Chondrocyte (in vitro differentiated cells): ENCODE data around the gene ST7. TPM values are rescaled to one million over a fixed set of nuclear protein-coding genes. Genes with fewer than 3 reads are reported as not detected.

ENCODE experiments used
- DNase-seq: peaks from one replicate; pipeline ENCODE4 v3.0.0; 2021; ENCODE audit warnings: mixed read lengths, low spot score
- H3K27ac Mint-ChIP-seq: one replicate; pipeline ENCODE4 v1.8.0; 2021; ENCODE audit warnings: mild to moderate bottlenecking, moderate library complexity, mixed read lengths; ENCODE audit not compliant: unreplicated experiment
- H3K27me3 Mint-ChIP-seq: 2 replicates; pipeline ENCODE4 v1.8.0; 2021; ENCODE audit warnings: low read depth, mixed read lengths
- H3K36me3 Mint-ChIP-seq: 2 replicates; pipeline ENCODE4 v1.8.0; 2021; ENCODE audit warnings: low read depth, mixed read lengths
- H3K4me1 Mint-ChIP-seq: 2 replicates; pipeline ENCODE4 v1.8.0; 2021; ENCODE audit warnings: low read depth, mild to moderate bottlenecking, mixed read lengths
- H3K4me3 Mint-ChIP-seq: one replicate; pipeline ENCODE4 v1.8.0; 2021; ENCODE audit warnings: mild to moderate bottlenecking, moderate library complexity, mixed read lengths; ENCODE audit not compliant: unreplicated experiment
- H3K9me3 Mint-ChIP-seq: 2 replicates; pipeline ENCODE4 v1.8.0; 2021; ENCODE audit warnings: low read depth, mixed read lengths
- total RNA-seq: library from RNA; stranded (reverse); gene quantifications from 3 replicates; pipeline ENCODE4 v1.2.1, GENCODE V29; 2021
- TF ChIP-seq, protein P1 (sequence below): fragments of 200-600 bp; sonication (generic); IDR thresholded peaks from 2 replicates; pipeline ENCODE4 v1.5.0; 2021; ENCODE audit warnings: antibody characterized with exemption, mild to moderate bottlenecking, moderate library complexity

ST7 gene
- total RNA-seq, 1 donor from 2014 or later: 69.7 TPM

DNA sequence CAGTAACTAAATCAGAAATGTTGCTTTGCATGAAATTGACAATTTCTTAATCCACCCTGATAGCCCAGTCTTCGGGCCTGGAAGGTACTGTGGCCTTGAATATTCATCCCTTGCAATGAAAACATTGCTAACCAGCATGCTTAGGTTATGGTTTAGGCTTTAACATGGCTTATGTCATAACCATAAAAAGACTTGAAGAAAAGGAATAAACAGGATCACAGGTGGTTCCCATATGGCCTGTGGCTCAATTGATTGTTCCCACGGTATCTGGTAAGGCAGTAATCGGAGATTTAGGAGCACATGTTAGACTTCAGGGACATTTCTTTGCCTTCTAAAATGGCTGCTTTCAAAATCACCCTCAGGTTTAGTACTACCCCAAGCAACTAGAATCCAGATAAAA lies 139.5 kb downstream of the ST7 start:
- peaks cover 2% of the 10 kb centered on the region for H3K36me3 Mint-ChIP-seq
- H3K4me3 Mint-ChIP-seq: no peak overlapping the region
- H3K9me3 Mint-ChIP-seq: no peaks in the 10 kb centered on the region
- peak overlapping the region; percentile 45 for H3K27ac Mint-ChIP-seq
- H3K4me1 Mint-ChIP-seq: peaks cover 53% of the 10 kb centered on the region
- H3K27me3 Mint-ChIP-seq: no peaks in the 10 kb centered on the region
- TF ChIP-seq, protein P1, sequence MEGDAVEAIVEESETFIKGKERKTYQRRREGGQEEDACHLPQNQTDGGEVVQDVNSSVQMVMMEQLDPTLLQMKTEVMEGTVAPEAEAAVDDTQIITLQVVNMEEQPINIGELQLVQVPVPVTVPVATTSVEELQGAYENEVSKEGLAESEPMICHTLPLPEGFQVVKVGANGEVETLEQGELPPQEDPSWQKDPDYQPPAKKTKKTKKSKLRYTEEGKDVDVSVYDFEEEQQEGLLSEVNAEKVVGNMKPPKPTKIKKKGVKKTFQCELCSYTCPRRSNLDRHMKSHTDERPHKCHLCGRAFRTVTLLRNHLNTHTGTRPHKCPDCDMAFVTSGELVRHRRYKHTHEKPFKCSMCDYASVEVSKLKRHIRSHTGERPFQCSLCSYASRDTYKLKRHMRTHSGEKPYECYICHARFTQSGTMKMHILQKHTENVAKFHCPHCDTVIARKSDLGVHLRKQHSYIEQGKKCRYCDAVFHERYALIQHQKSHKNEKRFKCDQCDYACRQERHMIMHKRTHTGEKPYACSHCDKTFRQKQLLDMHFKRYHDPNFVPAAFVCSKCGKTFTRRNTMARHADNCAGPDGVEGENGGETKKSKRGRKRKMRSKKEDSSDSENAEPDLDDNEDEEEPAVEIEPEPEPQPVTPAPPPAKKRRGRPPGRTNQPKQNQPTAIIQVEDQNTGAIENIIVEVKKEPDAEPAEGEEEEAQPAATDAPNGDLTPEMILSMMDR: no peak
- DNase-seq: no peak

DNA sequence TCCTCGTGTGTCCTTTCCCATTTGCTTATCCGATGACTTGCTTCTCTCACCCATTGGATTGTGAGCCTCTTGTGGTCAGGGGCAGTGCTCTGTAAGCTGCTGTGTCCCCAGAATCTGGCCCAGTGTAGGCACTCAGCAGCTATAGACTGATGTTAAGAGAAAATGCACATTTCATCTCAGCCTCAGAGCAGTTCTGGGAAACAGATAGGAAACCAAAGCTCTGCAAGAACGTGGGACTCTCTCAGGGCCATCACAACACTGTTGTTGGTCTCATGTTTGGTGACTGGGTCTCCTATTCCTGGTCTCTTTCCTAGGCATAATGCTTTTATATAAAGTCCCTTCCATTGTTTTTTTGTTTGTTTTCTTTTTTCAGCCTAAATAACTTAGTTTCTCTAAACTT lies 141.2 kb downstream of the ST7 start:
- no peaks in the 10 kb centered on the region for H3K9me3 Mint-ChIP-seq
- H3K4me1 Mint-ChIP-seq: peaks cover 51% of the 10 kb centered on the region
- H3K27ac Mint-ChIP-seq: peak overlapping the region; percentile 73
- no peak for DNase-seq
- H3K4me3 Mint-ChIP-seq: no peak overlapping the region
- peaks cover 2% of the 10 kb centered on the region for H3K36me3 Mint-ChIP-seq
- TF ChIP-seq, protein P1: no peak
- H3K27me3 Mint-ChIP-seq: no peaks in the 10 kb centered on the region

DNA sequence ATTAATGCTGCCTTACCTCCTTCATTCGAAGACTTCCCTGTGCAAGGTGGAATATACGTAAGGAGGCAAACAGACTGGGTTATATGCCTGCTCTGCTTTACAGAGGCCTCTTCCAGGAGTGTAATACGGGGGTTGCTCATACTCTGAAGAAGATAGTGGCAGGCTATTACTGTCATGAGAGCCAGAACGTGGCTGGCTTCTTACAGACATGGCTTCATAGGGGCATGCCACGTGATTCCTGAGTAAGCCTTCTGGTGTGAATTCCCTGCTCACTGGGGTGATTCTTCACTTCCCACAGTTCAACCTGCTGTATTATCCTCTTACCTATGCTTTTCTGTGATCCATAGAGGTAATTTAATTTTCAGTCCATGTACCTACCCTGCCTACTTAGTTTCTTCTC lies 141.8 kb downstream of the ST7 start:
- DNase-seq: no peak
- H3K4me3 Mint-ChIP-seq: no peak overlapping the region
- H3K9me3 Mint-ChIP-seq: no peaks in the 10 kb centered on the region
- TF ChIP-seq, protein P1: no peak
- H3K4me1 Mint-ChIP-seq: peaks cover 51% of the 10 kb centered on the region
- no peaks in the 10 kb centered on the region for H3K27me3 Mint-ChIP-seq
- peak overlapping the region; percentile 8 for H3K27ac Mint-ChIP-seq
- peaks cover 2% of the 10 kb centered on the region for H3K36me3 Mint-ChIP-seq

DNA sequence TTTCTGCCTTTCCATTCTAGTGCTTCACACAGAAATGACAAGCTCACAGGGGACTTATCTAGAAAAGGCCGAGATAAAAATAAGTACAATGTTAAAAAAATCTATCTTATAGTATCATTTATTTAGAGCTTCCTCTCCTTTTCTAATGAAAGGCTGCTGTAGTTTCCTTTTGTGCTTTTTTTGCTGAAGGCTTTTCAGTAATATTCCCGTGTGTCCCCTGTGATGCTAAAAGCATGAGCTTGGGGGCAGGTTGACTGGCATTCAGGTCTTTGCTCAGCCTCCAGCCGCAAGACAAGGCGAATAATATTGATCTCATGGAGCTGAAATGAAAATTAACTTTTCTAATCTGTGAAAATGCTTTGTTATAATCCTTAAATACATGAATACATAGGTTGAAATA lies 143.0 kb downstream of the ST7 start:
- H3K9me3 Mint-ChIP-seq: no peaks in the 10 kb centered on the region

DNA sequence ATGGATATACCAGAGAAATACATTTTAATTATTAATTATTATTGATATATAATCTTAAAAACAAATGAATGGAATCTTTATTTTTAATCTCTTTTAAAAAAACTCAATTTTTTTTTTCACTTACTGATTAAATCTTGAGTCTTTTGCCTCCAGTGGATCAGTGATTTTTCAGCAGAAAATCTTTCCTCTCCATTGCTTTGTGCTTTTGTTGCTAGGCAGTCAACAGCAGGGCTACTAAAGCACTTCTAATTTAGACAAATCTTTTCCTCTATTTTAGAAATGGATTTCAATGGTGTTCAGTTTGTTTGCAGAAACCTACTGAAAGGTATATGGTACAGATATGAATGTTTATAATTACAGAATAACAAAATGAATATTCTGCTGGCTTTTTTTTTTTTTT lies 143.6 kb downstream of the ST7 start:
- no peak for DNase-seq
- Mint-ChIP-seq H3K36me3 (peaks cover 5% of the 10 kb centered on the region), H3K4me3 (no peak overlapping the region), H3K9me3 (no peaks in the 10 kb centered on the region), H3K27me3 (no peaks in the 10 kb centered on the region), H3K27ac (no peak overlapping the region), H3K4me1 (peaks cover 34% of the 10 kb centered on the region)
- TF ChIP-seq, protein P1: no peak

More for the DNA sequence above, 143.0 kb downstream of the ST7 start:
- no peak for DNase-seq
- Mint-ChIP-seq H3K4me3 (no peak overlapping the region), H3K27ac (no peak overlapping the region), H3K36me3 (peaks cover 5% of the 10 kb centered on the region), H3K27me3 (no peaks in the 10 kb centered on the region), H3K4me1 (peaks cover 40% of the 10 kb centered on the region)
- TF ChIP-seq, protein P1: no peak
